H54 (cell line): ENCODE results near the gene ADIPOQ.
"Not testable (repeated sequence)": the region's sequence is repeated elsewhere in the genome, so short reads cannot be mapped to it uniquely, and the experiment has no call there.

Source experiments
- DNase-seq: peaks from one replicate; pipeline ENCODE4 v3.0.0; 2011; ENCODE audit warnings: low spot score, mixed read lengths; ENCODE audit not compliant: insufficient read length
- FAIRE-seq: peaks from 3 replicates; lab custom pipeline; 2011; peaks lifted over from hg19 to GRCh38; lab: Jason Lieb, UNC
- POLR2A ChIP-seq: IDR thresholded peaks from 2 replicates; pipeline ENCODE4 v1.6.1; 2011; ENCODE audit warnings: low read depth, mild to moderate bottlenecking, low read length

Gene ADIPOQ

GRCh38 chr3:186841620-186842019 is 890 bp upstream of the ADIPOQ start:
- FAIRE-seq (no peak), DNase-seq (no peak)
- no peak for TF ChIP-seq POLR2A

- no peak for TF ChIP-seq POLR2A
- DNase-seq: no peak
- no peak for FAIRE-seq
Observed at GRCh38 chr3:186843039-186843432, 526 bp downstream of the ADIPOQ start.

DNA sequence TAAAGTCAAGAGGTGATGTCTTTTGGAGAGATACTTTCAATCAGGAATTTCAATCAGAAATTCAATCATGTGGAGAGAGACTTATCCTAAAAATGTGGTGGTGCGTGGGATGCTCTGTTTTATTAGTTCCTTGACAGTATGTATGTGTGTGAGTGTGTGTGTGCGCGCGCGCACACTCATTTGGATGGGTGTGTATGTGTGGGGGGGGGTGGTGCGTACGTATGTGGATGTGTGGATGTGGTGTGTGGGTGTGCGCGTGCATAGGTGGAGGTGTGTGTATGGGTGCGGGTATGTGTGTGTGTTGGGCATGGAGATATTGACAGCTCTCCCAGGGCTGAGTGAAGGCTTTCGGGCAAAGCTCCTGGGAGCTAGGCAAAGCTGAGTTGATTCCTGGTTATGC is 2.4 kb downstream of the ADIPOQ start:
- TF ChIP-seq POLR2A: no peak
- FAIRE-seq (no peak), DNase-seq (no peak)

GRCh38 chr3:186845756-186846155 is 3.2 kb downstream of the ADIPOQ start:
- FAIRE-seq (no peak), DNase-seq (no peak)
- no peak for TF ChIP-seq POLR2A

DNA sequence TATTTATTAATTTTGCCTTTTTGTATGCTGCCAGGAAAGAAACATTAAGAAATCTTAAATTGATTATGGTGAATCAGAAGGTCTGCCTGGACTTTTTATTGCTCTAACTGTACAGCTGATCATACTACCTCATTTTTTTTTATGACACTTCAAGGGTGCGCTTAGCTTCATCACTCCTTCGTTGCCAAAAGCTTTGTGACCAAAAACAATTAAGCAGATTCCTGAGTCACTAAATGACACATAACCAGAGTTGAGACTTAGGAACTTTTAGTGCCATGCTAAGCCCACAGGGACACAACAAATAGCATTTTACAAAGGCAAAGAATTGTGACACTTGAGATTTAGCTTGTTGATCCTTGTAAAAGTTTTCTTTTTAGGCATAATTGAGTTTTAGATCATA is 4.9 kb downstream of the ADIPOQ start:
- FAIRE-seq: no peak
- no peak for DNase-seq
- TF ChIP-seq POLR2A: no peak

GRCh38 chr3:186849374-186849975 is 7.0 kb downstream of the ADIPOQ start:
- FAIRE-seq (peak; percentile 62), DNase-seq (no peak)
- no peak for TF ChIP-seq POLR2A

DNA sequence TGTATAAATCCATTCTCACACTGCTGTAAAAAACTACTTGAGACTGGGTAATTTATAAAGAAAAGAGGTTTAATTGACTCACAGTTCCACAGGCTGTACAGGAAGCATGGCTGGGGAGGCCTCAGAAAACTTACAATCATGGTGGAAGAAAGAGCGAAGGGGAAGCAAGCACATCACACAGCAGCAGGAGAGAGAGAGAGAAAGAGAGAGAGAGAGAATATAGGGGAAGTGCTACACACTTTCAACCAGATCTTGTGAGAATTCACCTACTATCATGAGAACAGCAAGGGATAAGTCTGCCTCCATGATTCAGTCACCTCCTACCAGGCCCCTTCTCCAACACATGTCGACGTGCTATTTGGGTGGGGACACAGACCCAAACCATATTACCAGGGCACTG is 9.3 kb downstream of the ADIPOQ start:
- not testable (repeated sequence) for FAIRE-seq, DNase-seq

DNA sequence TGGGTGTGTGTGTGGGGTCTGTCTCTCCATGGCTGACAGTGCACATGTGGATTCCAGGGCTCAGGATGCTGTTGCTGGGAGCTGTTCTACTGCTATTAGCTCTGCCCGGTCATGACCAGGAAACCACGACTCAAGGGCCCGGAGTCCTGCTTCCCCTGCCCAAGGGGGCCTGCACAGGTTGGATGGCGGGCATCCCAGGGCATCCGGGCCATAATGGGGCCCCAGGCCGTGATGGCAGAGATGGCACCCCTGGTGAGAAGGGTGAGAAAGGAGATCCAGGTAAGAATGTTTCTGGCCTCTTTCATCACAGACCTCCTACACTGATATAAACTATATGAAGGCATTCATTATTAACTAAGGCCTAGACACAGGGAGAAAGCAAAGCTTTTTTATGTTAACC is 10.5 kb downstream of the ADIPOQ start:
- no peak for DNase-seq
- no peak for TF ChIP-seq POLR2A
- no peak for FAIRE-seq

DNA sequence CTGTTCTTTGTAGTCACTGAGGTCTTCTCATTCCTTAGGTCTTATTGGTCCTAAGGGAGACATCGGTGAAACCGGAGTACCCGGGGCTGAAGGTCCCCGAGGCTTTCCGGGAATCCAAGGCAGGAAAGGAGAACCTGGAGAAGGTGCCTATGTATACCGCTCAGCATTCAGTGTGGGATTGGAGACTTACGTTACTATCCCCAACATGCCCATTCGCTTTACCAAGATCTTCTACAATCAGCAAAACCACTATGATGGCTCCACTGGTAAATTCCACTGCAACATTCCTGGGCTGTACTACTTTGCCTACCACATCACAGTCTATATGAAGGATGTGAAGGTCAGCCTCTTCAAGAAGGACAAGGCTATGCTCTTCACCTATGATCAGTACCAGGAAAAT is 11.6 kb downstream of the ADIPOQ start:
- no peak for TF ChIP-seq POLR2A
- FAIRE-seq: no peak
- no peak for DNase-seq

DNA sequence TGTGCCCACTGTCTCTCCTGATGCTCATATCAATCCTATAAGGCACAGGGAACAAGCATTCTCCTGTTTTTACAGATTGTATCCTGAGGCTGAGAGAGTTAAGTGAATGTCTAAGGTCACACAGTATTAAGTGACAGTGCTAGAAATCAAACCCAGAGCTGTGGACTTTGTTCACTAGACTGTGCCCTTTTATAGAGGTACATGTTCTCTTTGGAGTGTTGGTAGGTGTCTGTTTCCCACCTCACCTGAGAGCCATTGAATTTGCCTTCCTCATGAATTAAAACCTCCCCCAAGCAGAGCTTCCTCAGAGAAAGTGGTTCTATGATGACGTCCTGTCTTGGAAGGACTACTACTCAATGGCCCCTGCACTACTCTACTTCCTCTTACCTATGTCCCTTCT is 12.4 kb downstream of the ADIPOQ start:
- no peak for FAIRE-seq
- TF ChIP-seq POLR2A: no peak
- no peak for DNase-seq

DNA sequence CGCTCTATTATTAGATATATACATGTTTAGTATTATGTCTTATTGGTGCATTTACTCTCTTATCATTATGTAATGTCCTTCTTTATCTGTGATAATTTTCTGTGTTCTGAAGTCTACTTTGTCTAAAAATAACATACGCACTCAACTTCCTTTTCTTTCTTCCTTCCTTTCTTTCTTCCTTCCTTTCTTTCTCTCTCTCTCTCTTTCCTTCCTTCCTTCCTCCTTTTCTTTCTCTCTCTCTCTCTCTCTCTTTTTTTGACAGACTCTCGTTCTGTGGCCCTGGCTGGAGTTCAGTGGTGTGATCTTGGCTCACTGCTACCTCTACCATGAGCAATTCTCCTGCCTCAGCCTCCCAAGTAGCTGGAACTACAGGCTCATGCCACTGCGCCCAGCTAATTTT is 15.2 kb downstream of the ADIPOQ start:
- DNase-seq (no peak), FAIRE-seq (no peak)
- TF ChIP-seq POLR2A: no peak

GRCh38 chr3:186865215-186865853 is 22.8 kb downstream of the ADIPOQ start:
- DNase-seq, FAIRE-seq: not testable (repeated sequence)

DNA sequence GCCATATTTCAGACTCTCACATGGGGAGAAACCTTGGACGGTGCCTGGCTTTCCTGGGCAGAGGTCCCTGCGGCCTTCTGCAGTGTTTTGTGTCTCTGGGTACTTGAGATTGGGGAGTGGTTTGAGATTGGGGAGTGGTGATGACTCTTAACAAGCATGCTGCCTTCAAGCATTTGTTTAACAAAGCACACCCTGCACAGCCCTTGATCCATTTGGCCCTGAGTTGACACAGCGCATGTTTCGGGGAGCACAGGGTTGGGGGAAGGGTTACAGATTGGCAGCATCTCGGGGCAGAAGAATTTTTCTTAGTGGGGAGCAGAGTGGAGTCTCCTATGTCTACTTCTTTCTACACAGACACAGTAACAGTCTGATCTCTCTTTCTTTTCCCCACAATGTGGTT is 23.6 kb downstream of the ADIPOQ start:
- FAIRE-seq, DNase-seq: not testable (repeated sequence)

DNA sequence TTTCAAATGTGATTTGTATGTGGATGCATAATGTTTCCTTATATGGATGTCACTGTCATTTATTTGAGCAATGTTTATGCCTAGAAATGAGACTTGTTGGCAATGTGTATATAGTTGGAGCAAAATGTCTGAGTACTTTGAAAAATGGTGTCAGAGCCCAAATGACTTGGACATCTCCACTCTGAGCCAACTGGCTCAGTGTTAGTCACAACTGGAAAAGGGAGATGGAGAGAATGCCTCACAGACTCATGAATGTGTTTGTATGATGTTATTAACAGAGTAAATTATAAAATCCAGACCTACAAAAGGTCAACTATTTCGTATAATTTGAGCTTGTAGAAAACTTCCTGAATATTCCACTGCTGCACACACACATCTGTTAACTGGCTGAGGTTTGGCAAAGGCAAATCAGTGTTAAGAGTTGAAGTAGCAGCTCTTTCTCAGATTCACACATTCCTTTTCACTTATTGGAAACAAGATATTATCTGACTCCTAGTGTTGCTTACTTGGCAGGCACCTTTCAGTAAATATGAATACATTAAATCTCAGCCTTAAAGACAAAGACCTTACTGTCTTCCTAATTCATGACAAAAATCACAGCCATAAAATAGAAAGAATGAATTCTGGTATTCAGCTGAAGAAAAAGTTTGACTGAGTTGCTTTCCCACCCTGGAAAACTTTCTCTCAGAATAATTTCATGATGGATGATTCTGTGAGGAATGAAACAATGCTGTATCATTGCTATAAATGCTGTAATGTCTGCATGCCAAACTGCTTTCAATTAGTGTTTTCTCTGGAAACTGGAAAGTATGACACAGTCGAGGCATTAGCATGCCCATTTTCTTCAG is 27.0 kb downstream of the ADIPOQ start:
- FAIRE-seq: peak; percentile 81
- TF ChIP-seq POLR2A: no peak
- no peak for DNase-seq

- DNase-seq: no peak
- peak; percentile 41 for FAIRE-seq
- no peak for TF ChIP-seq POLR2A
Observed at GRCh38 chr3:186870421-186871201, 28.1 kb downstream of the ADIPOQ start.
